K562 (cell line): Measurements from ENCODE around the gene PRSS12.

ENCODE experiments used
- EP300 ChIP-seq: IDR thresholded peaks from 2 replicates; pipeline ENCODE4 v1.6.1; 2012; ENCODE audit warnings: low read length, improper control_type of control experiment
- SIX5 ChIP-seq, 2 experiments: IDR thresholded peaks; 2 replicates each; pipeline ENCODE4 v1.6.1; 2011; ENCODE audit warnings: low read length in 2 of 2, borderline replicate concordance in 1 of 2, low read depth in 1 of 2, mild to moderate bottlenecking in 1 of 2, moderate library complexity in 1 of 2; ENCODE audit not compliant: insufficient read depth in 1 of 2
- TF ChIP-seq, protein P1 (sequence below), 2 experiments: fragments of 450-650 bp in 1 of 2; IDR thresholded peaks; 2 replicates each; pipeline ENCODE4 v1.6.1; 2011 to 2017; ENCODE audit warnings: low read depth in 2 of 2, antibody characterized with exemption in 1 of 2, borderline replicate concordance in 1 of 2, low read length in 1 of 2, mild to moderate bottlenecking in 1 of 2, mixed read lengths in 1 of 2; ENCODE audit not compliant: control insufficient read depth in 1 of 2
- TF ChIP-seq, protein P2 (sequence below), 3 experiments: IDR thresholded peaks in 2 of 3; conservative IDR thresholded peaks in 1 of 3; 2 replicates each; pipeline ENCODE4 v1.5.1; 2011 to 2012; ENCODE audit warnings: low read length in 3 of 3, mild to moderate bottlenecking in 3 of 3, control low read depth in 2 of 3, improper control_type of control experiment in 1 of 3, inconsistent platforms in 1 of 3, low read depth in 1 of 3, mixed read lengths in 1 of 3, moderate library complexity in 1 of 3; ENCODE audit not compliant: insufficient read depth in 2 of 3

DNA sequence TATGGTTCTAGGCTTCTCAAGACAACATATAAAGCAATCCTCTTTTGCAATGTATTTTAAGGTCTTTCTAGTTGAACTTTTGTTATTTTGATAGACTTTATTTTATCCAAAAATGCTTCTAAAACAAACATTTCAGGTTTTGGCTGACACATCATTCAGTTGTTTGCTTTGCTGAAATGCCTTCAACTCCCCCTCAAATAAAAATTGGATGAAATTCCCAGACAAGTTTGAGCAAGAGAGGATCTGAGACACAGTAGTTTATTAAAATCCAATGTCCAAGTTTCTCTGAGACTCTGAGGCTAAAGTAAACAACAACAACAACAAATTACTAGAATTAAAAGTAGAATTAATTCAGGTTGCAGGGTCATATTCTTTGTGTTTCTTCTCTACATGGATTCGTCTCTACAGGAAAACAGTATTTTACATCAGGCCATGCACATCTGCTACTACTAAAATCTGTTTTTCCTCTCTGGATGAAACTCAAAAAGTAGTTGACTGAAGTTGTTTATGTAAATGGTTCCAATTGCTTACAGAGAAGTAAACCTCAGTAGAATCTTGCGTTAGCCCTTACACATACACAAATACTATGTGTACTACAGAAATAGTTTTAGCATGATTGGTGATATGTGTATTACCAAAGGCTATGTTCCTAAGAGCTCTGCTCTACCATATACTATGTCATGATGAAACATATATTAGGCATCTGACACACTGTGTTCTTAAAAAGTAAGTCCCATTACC, 64.9 kb downstream of the PRSS12 start:
- TF ChIP-seq SIX5 (IDR thresholded peaks at IDR 0.05; ENCODE audit: borderline replicate concordance in 1 of 2, insufficient read depth in 1 of 2, low read depth in 1 of 2, low read length in 2 of 2) (no peak), EP300 (no peak)
- TF ChIP-seq, protein P1, sequence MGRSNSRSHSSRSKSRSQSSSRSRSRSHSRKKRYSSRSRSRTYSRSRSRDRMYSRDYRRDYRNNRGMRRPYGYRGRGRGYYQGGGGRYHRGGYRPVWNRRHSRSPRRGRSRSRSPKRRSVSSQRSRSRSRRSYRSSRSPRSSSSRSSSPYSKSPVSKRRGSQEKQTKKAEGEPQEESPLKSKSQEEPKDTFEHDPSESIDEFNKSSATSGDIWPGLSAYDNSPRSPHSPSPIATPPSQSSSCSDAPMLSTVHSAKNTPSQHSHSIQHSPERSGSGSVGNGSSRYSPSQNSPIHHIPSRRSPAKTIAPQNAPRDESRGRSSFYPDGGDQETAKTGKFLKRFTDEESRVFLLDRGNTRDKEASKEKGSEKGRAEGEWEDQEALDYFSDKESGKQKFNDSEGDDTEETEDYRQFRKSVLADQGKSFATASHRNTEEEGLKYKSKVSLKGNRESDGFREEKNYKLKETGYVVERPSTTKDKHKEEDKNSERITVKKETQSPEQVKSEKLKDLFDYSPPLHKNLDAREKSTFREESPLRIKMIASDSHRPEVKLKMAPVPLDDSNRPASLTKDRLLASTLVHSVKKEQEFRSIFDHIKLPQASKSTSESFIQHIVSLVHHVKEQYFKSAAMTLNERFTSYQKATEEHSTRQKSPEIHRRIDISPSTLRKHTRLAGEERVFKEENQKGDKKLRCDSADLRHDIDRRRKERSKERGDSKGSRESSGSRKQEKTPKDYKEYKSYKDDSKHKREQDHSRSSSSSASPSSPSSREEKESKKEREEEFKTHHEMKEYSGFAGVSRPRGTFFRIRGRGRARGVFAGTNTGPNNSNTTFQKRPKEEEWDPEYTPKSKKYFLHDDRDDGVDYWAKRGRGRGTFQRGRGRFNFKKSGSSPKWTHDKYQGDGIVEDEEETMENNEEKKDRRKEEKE (IDR thresholded peaks at IDR 0.05; ENCODE audit: borderline replicate concordance in 1 of 2, control insufficient read depth in 1 of 2, low read depth in 2 of 2, low read length in 1 of 2) = no peak
- TF ChIP-seq, protein P2, sequence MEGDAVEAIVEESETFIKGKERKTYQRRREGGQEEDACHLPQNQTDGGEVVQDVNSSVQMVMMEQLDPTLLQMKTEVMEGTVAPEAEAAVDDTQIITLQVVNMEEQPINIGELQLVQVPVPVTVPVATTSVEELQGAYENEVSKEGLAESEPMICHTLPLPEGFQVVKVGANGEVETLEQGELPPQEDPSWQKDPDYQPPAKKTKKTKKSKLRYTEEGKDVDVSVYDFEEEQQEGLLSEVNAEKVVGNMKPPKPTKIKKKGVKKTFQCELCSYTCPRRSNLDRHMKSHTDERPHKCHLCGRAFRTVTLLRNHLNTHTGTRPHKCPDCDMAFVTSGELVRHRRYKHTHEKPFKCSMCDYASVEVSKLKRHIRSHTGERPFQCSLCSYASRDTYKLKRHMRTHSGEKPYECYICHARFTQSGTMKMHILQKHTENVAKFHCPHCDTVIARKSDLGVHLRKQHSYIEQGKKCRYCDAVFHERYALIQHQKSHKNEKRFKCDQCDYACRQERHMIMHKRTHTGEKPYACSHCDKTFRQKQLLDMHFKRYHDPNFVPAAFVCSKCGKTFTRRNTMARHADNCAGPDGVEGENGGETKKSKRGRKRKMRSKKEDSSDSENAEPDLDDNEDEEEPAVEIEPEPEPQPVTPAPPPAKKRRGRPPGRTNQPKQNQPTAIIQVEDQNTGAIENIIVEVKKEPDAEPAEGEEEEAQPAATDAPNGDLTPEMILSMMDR (IDR thresholded peaks at IDR 0.05 in 2 of 3, conservative IDR thresholded peaks at IDR 0.05 in 1 of 3; ENCODE audit: insufficient read depth in 2 of 3, low read depth in 1 of 3, low read length in 3 of 3) = no peak
